Brain microvascular endothelial cell (primary cell): Measurements from ENCODE around the gene CLNS1A.
A peak's percentile ranks its signal among the peaks of the same experiment; 100 is the strongest.

Experiments
- DNase-seq: peaks from one replicate; pipeline ENCODE4 v3.0.0-alpha.2; 2020
- H3K27ac ChIP-seq: fragments of 250-450 bp; sonication (Bioruptor Pico); 2 replicates; pipeline ENCODE4 v1.5.1; 2020; ENCODE audit warnings: mild to moderate bottlenecking, moderate library complexity
- H3K27me3 ChIP-seq: fragments of 250-450 bp; sonication (Bioruptor Pico); replicated peaks from 2 replicates; pipeline ENCODE4 v1.5.1; 2020; ENCODE audit warnings: mild to moderate bottlenecking
- H3K36me3 ChIP-seq: fragments of 250-450 bp; sonication (Bioruptor Pico); replicated peaks from 2 replicates; pipeline ENCODE4 v1.5.1; 2020; ENCODE audit warnings: mild to moderate bottlenecking
- H3K4me3 ChIP-seq: 2 replicates; pipeline ENCODE4 v1.5.1; 2011; ENCODE audit warnings: low read depth, mild to moderate bottlenecking, control low read depth, low read length, moderate library complexity
- CTCF ChIP-seq: IDR thresholded peaks from 2 replicates; pipeline ENCODE4 v1.5.1; 2011; ENCODE audit warnings: low read depth, mild to moderate bottlenecking, moderate library complexity, low read length, control low read depth, inconsistent platforms; ENCODE audit errors: missing control alignments
- in situ Hi-C: cut with HindIII; loops from 2 replicates; pipeline ENCODE4 v1.10.0; 2017; ENCODE audit warnings: low sequenced_read_pairs, low pct_ligation_motif_present

Gene CLNS1A

GRCh38 chr11:77668760-77669159 is 31.2 kb upstream of the CLNS1A start:
- in situ Hi-C loops: no loop called here
- H3K27me3 ChIP-seq: no peaks in the 10 kb centered on the region
- H3K36me3 ChIP-seq: peaks cover 29% of the 10 kb centered on the region
- TF ChIP-seq CTCF: no peak
- peak; percentile 23 for DNase-seq
- no peak overlapping the region for H3K4me3 ChIP-seq
- no peak overlapping the region for H3K27ac ChIP-seq

GRCh38 chr11:77665240-77665965 is 27.8 kb upstream of the CLNS1A start:
- H3K4me3 ChIP-seq: no peak overlapping the region
- H3K27ac ChIP-seq: no peak overlapping the region
- in situ Hi-C loops: no loop called here
- peaks cover 22% of the 10 kb centered on the region for H3K36me3 ChIP-seq
- TF ChIP-seq CTCF: no peak
- no peaks in the 10 kb centered on the region for H3K27me3 ChIP-seq
- DNase-seq: no peak

DNA sequence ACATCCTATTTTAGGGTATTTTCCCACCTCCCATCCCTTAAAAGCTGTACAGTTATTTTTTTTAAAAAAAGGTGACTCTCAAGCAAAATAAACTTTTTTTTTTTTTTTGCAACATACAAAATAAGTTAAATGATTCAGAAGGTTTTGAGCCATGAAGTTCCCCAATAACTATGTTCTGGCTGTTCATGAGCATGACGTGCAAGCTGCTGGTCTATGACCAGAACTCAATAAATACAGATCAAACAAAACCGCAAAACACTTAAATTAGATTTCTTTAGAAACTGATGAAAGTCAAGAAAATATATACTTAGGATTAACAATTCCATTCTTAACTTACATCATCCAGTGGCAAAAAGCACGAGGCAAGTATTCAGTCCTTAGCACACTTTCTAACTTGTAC is 24.1 kb upstream of the CLNS1A start:
- DNase-seq: no peak
- Histone ChIP-seq H3K27me3 (no peaks in the 10 kb centered on the region), H3K4me3 (no peak overlapping the region), H3K27ac (no peak overlapping the region), H3K36me3 (peaks cover 7% of the 10 kb centered on the region)
- TF ChIP-seq CTCF: no peak
- in situ Hi-C loops: no loop called here

- DNase-seq: no peak
Observed at GRCh38 chr11:77660947-77661346, 23.4 kb upstream of the CLNS1A start.

GRCh38 chr11:77658213-77659013 is 20.8 kb upstream of the CLNS1A start:
- Histone ChIP-seq H3K27me3 (no peaks in the 10 kb centered on the region), H3K4me3 (no peak overlapping the region), H3K36me3 (no peaks in the 10 kb centered on the region), H3K27ac (no peak overlapping the region)
- no peak for DNase-seq
- TF ChIP-seq CTCF: no peak
- in situ Hi-C loops: no loop called here

More at GRCh38 chr11:77660947-77661346, 23.4 kb upstream of the CLNS1A start:
- Histone ChIP-seq H3K27ac (no peak overlapping the region), H3K4me3 (no peak overlapping the region), H3K27me3 (no peaks in the 10 kb centered on the region), H3K36me3 (peaks cover 6% of the 10 kb centered on the region)
- TF ChIP-seq CTCF: no peak
- in situ Hi-C loops: no loop called here
